ENCODE measurements around the gene MYRFL. TPM values are rescaled to one million over a fixed set of nuclear protein-coding genes. Genes with fewer than 3 reads are reported as not detected.
A peak's percentile ranks its signal among the peaks of the same experiment; 100 is the strongest.
"Not testable (repeated sequence)": the region's sequence is repeated elsewhere in the genome, so short reads cannot be mapped to it uniquely, and the experiment has no call there.

MYRFL gene
- total RNA-seq, 3 donors from 2014 or later (not counting 1 experiment from before 2014, with no cell fraction given): not detected

- Mint-ChIP-seq H3K36me3 (no peaks in the 10 kb centered on the region), H3K27ac (no peak overlapping the region), H3K27me3 (ENCODE audit: low read depth in 2 of 2) (peaks cover 0 to 20% of the 10 kb centered on the region in 2 donors), H3K4me1 (no peaks in the 10 kb centered on the region), H3K4me3 (no peak overlapping the region), H3K9me3 (no peaks in the 10 kb centered on the region)
- H3K27me3 ChIP-seq (ENCODE audit: control insufficient read depth, insufficient read depth, low read length): no peaks in the 10 kb centered on the region
- no peak for TF ChIP-seq CTCF (IDR thresholded peaks at IDR 0.05)
- no peaks in the 10 kb centered on the region for H3K36me3 ChIP-seq (ENCODE audit: control insufficient read depth, insufficient read depth, low read length)
- no peak overlapping the region for H3K27ac ChIP-seq (ENCODE audit: low read length)
- ATAC-seq (no peak), DNase-seq (no peak)
- H3K9me3 ChIP-seq (ENCODE audit: control insufficient read depth, insufficient read depth, low read length): no peaks in the 10 kb centered on the region
- intact Hi-C loops (cut with micrococcal nuclease): no loop called here
- H3K4me3 ChIP-seq (ENCODE audit: low read length): no peak overlapping the region
- H3K4me1 ChIP-seq (ENCODE audit: control insufficient read depth, insufficient read depth, low read length): no peaks in the 10 kb centered on the region
- WGBS (ENCODE audit: insufficient coverage): 75% methylated on average over 1 of the region's 9 CpGs
Measured at GRCh38 chr12:69988481-69989321, 163.7 kb downstream of the MYRFL start.

DNA sequence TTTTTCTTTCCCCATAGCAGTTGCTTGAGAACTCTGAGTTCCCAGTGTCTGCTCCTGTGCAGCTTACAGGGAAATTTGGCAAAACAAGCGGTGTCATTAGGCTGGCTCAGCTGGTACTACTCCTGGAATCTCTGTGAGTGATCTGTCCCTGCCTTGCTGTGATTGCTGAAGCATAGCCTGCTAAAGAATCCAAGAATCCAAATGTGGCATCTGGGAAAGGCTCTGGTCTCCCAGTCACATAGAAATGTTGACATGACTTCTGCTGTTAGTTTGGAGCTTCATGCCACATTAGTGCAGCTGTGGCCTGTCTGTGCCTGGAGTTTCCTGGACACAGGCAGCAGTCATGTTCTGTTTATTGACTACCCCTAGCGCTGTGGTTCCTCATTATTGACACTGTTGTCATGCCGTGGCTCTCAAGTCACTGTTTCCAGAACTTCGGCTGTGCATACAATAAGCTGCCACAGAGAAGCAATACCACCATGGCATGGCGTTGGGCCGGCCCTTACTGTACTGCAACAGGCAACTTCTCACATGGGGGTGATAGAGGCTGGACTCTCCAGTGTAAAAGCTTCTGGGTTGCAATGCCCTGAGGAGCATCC lies 166.8 kb downstream of the MYRFL start:
- ATAC-seq: peak in 1 of 3 donors; percentile 21
- Histone ChIP-seq H3K4me1 (ENCODE audit: control insufficient read depth, insufficient read depth, low read length) (no peaks in the 10 kb centered on the region), H3K27ac (ENCODE audit: low read length) (no peak overlapping the region), H3K4me3 (ENCODE audit: low read length) (no peak overlapping the region), H3K27me3 (ENCODE audit: control insufficient read depth, insufficient read depth, low read length) (no peaks in the 10 kb centered on the region), H3K9me3 (ENCODE audit: control insufficient read depth, insufficient read depth, low read length) (no peaks in the 10 kb centered on the region), H3K36me3 (ENCODE audit: control insufficient read depth, insufficient read depth, low read length) (no peaks in the 10 kb centered on the region)
- intact Hi-C loops (cut with micrococcal nuclease): no loop called here
- Mint-ChIP-seq H3K9me3 (no peaks in the 10 kb centered on the region), H3K36me3 (no peaks in the 10 kb centered on the region), H3K27me3 (ENCODE audit: low read depth in 2 of 2) (peaks cover 3 to 35% of the 10 kb centered on the region in 2 donors), H3K4me1 (no peaks in the 10 kb centered on the region), H3K27ac (no peak overlapping the region), H3K4me3 (no peak overlapping the region)
- no peak for DNase-seq
- TF ChIP-seq CTCF (IDR thresholded peaks at IDR 0.05): no peak
- 88% methylated on average over 6 of the region's 6 CpGs for WGBS (ENCODE audit: insufficient coverage)

DNA sequence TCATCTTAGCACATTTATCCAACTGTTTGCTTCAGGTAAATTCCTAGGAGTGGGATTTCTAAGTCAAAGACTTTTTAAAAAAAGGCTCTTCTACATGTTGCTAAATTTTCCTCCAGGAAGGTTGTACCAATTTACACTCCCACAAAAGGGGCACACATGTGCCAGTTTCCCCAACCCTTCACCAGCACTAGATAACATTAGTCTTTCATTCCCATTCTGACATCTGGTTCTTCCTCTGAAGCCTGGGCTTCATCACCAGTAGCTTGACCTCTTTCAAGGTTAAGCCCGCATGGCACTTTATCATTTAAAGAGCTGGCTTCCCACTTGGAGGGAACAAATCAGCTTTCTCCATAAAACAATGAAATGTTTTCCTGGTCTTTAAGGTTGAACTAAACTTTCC lies 168.4 kb downstream of the MYRFL start:
- no peaks in the 10 kb centered on the region for H3K9me3 Mint-ChIP-seq
- Histone ChIP-seq H3K36me3 (ENCODE audit: control insufficient read depth, insufficient read depth, low read length) (no peaks in the 10 kb centered on the region), H3K4me1 (ENCODE audit: control insufficient read depth, insufficient read depth, low read length) (no peaks in the 10 kb centered on the region), H3K27me3 (ENCODE audit: control insufficient read depth, insufficient read depth, low read length) (no peaks in the 10 kb centered on the region), H3K9me3 (ENCODE audit: control insufficient read depth, insufficient read depth, low read length) (no peaks in the 10 kb centered on the region), H3K4me3 (ENCODE audit: low read length) (no peak overlapping the region), H3K27ac (ENCODE audit: low read length) (no peak overlapping the region)
- no peak overlapping the region for H3K27ac Mint-ChIP-seq
- no peaks in the 10 kb centered on the region for H3K4me1 Mint-ChIP-seq
- intact Hi-C loops (cut with micrococcal nuclease): no loop called here
- no peak overlapping the region for H3K4me3 Mint-ChIP-seq
- TF ChIP-seq CTCF (IDR thresholded peaks at IDR 0.05): no peak
- peaks cover 3 to 38% of the 10 kb centered on the region in 2 donors for H3K27me3 Mint-ChIP-seq (ENCODE audit: low read depth in 2 of 2)
- ATAC-seq (no peak), DNase-seq (no peak)
- no peaks in the 10 kb centered on the region for H3K36me3 Mint-ChIP-seq
- 100% methylated on average over 1 of the region's 1 CpG for WGBS (ENCODE audit: insufficient coverage)

DNA sequence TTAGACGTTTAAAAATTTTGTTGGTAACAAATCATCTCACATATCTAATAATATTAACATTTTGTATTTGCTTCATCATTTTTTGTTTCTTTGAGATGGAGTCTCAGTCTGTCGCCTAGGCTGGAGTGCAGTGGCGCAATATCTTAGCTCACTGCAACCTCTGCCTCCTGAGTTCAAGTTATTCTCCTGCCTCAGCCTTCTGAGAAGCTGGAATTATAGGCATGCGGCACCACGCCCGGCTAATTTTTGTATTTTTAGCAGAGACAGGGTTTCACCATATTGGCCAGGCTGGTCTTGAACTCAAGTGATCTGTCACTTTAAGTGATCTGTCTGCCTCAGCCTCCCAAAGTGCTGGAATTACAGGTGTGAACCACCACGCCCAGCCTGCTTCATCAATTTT lies 169.1 kb downstream of the MYRFL start:
- H3K27ac ChIP-seq (ENCODE audit: low read length); H3K9me3 Mint-ChIP-seq; H3K36me3 Mint-ChIP-seq; H3K4me1 ChIP-seq (ENCODE audit: control insufficient read depth, insufficient read depth, low read length); H3K9me3 ChIP-seq (ENCODE audit: control insufficient read depth, insufficient read depth, low read length); H3K36me3 ChIP-seq (ENCODE audit: control insufficient read depth, insufficient read depth, low read length); H3K4me3 ChIP-seq (ENCODE audit: low read length); DNase-seq; H3K4me3 Mint-ChIP-seq; H3K4me1 Mint-ChIP-seq; H3K27ac Mint-ChIP-seq; H3K27me3 ChIP-seq (ENCODE audit: control insufficient read depth, insufficient read depth, low read length); ATAC-seq; intact Hi-C loops (cut with micrococcal nuclease): not testable (repeated sequence)
- H3K27me3 Mint-ChIP-seq (ENCODE audit: low read depth in 2 of 2): peaks cover 3 to 38% of the 10 kb centered on the region in 2 donors
- WGBS (ENCODE audit: insufficient coverage): 98% methylated on average over 6 of the region's 7 CpGs

Measured in natural killer cell (primary cell).